ENCODE measurements around the gene NKAIN2. TPM values are rescaled to one million over a fixed set of nuclear protein-coding genes. Genes with fewer than 3 reads are reported as not detected.

The NKAIN2 gene
- total RNA-seq, 1 donor from 2014 or later: 0.56 TPM

GRCh38 chr6:124436803-124437202, 633.1 kb downstream of the NKAIN2 start:
- Mint-ChIP-seq H3K36me3 (ENCODE audit: unreplicated experiment) (no peaks in the 10 kb centered on the region), H3K9me3 (ENCODE audit: unreplicated experiment) (no peaks in the 10 kb centered on the region), H3K4me1 (ENCODE audit: low read depth, unreplicated experiment) (peaks cover 4% of the 10 kb centered on the region), H3K4me3 (ENCODE audit: unreplicated experiment) (no peak overlapping the region), H3K27me3 (ENCODE audit: unreplicated experiment) (no peaks in the 10 kb centered on the region), H3K27ac (ENCODE audit: unreplicated experiment) (no peak overlapping the region)
- TF ChIP-seq CTCF (IDR thresholded peaks at IDR 0.05; ENCODE audit: partially characterized antibody, unreplicated experiment): no peak
- DNase-seq: no peak

- H3K27me3 Mint-ChIP-seq (ENCODE audit: unreplicated experiment): no peaks in the 10 kb centered on the region
- H3K27ac Mint-ChIP-seq (ENCODE audit: unreplicated experiment): no peak overlapping the region
- DNase-seq: no peak
- peaks cover 4% of the 10 kb centered on the region for H3K4me1 Mint-ChIP-seq (ENCODE audit: low read depth, unreplicated experiment)
- no peak overlapping the region for H3K4me3 Mint-ChIP-seq (ENCODE audit: unreplicated experiment)
- no peaks in the 10 kb centered on the region for H3K9me3 Mint-ChIP-seq (ENCODE audit: unreplicated experiment)
- no peaks in the 10 kb centered on the region for H3K36me3 Mint-ChIP-seq (ENCODE audit: unreplicated experiment)
- TF ChIP-seq CTCF (IDR thresholded peaks at IDR 0.05; ENCODE audit: partially characterized antibody, unreplicated experiment): no peak
Measured at GRCh38 chr6:124438546-124439065, 634.9 kb downstream of the NKAIN2 start.

GRCh38 chr6:124441450-124441849, 637.8 kb downstream of the NKAIN2 start:
- Mint-ChIP-seq H3K4me3 (ENCODE audit: unreplicated experiment) (no peak overlapping the region), H3K27ac (ENCODE audit: unreplicated experiment) (no peak overlapping the region), H3K9me3 (ENCODE audit: unreplicated experiment) (no peaks in the 10 kb centered on the region), H3K4me1 (ENCODE audit: low read depth, unreplicated experiment) (peaks cover 4% of the 10 kb centered on the region), H3K27me3 (ENCODE audit: unreplicated experiment) (no peaks in the 10 kb centered on the region), H3K36me3 (ENCODE audit: unreplicated experiment) (no peaks in the 10 kb centered on the region)
- no peak for DNase-seq
- no peak for TF ChIP-seq CTCF (IDR thresholded peaks at IDR 0.05; ENCODE audit: partially characterized antibody, unreplicated experiment)

GRCh38 chr6:124443541-124443940, 639.9 kb downstream of the NKAIN2 start:
- peaks cover 1% of the 10 kb centered on the region for H3K9me3 Mint-ChIP-seq (ENCODE audit: unreplicated experiment)
- H3K27ac Mint-ChIP-seq (ENCODE audit: unreplicated experiment): no peak overlapping the region
- H3K36me3 Mint-ChIP-seq (ENCODE audit: unreplicated experiment): no peaks in the 10 kb centered on the region
- H3K27me3 Mint-ChIP-seq (ENCODE audit: unreplicated experiment): no peaks in the 10 kb centered on the region
- no peak for DNase-seq
- H3K4me1 Mint-ChIP-seq (ENCODE audit: low read depth, unreplicated experiment): peaks cover 3% of the 10 kb centered on the region
- TF ChIP-seq CTCF (IDR thresholded peaks at IDR 0.05; ENCODE audit: partially characterized antibody, unreplicated experiment): no peak
- no peak overlapping the region for H3K4me3 Mint-ChIP-seq (ENCODE audit: unreplicated experiment)

- Mint-ChIP-seq H3K4me3 (ENCODE audit: unreplicated experiment) (no peak overlapping the region), H3K36me3 (ENCODE audit: unreplicated experiment) (no peaks in the 10 kb centered on the region), H3K27ac (ENCODE audit: unreplicated experiment) (no peak overlapping the region), H3K27me3 (ENCODE audit: unreplicated experiment) (no peaks in the 10 kb centered on the region), H3K4me1 (ENCODE audit: low read depth, unreplicated experiment) (no peaks in the 10 kb centered on the region), H3K9me3 (ENCODE audit: unreplicated experiment) (peaks cover 1% of the 10 kb centered on the region)
- DNase-seq: no peak
- no peak for TF ChIP-seq CTCF (IDR thresholded peaks at IDR 0.05; ENCODE audit: partially characterized antibody, unreplicated experiment)
Measured at GRCh38 chr6:124445581-124445980, 641.9 kb downstream of the NKAIN2 start.

Measured in glutamatergic neuron (in vitro differentiated cells).